HEK293 (cell line): Measurements from ENCODE around the gene RNF166.

Source experiments
- CTCF ChIA-PET: fragments of 350-600 bp; formaldehyde crosslinking; extraction: SDS; loops from one replicate; lab custom pipeline; 2021; ENCODE audit warnings: antibody characterized with exemption; lab: Yijun Ruan, JAX
- POLR2A ChIA-PET: fragments of 300-600 bp; formaldehyde crosslinking; extraction: SDS; loops from one replicate; lab custom pipeline; 2020; ENCODE audit warnings: antibody characterized with exemption, inconsistent platforms; lab: Yijun Ruan, JAX
- H3K27ac ChIP-seq: fragments of 200-500 bp; sonication (Bioruptor generic); 2 replicates; pipeline ENCODE4 v1.5.1; 2014; ENCODE audit warnings: low read depth, low read length, control low read depth, inconsistent platforms; ENCODE audit errors: extremely low read depth
- H3K36me3 ChIP-seq, 2 experiments: fragments of 200-500 bp in 1 of 2; sonication (Bioruptor generic) in 1 of 2; 1 replicate in 1 of 2; 2 replicates in 1 of 2; pipeline ENCODE4 v1.5.1; 2014 to 2017; ENCODE audit warnings: inconsistent platforms in 2 of 2, low read length in 2 of 2; ENCODE audit not compliant: control insufficient read depth in 2 of 2, insufficient read depth in 1 of 2
- H3K4me1 ChIP-seq: fragments of 200-500 bp; sonication (Bioruptor generic); 2 replicates; pipeline ENCODE4 v1.5.1; 2014; ENCODE audit warnings: mild to moderate bottlenecking, low read length, inconsistent platforms; ENCODE audit not compliant: control insufficient read depth, insufficient read depth
- H3K4me3 ChIP-seq: 2 replicates; pipeline ENCODE4 v1.5.1; 2011; ENCODE audit warnings: low read depth, mild to moderate bottlenecking, control low read depth, low read length, moderate library complexity
- H3K9me3 ChIP-seq: fragments of 200-500 bp; sonication (Bioruptor generic); 2 replicates; pipeline ENCODE4 v1.5.1; 2014; ENCODE audit warnings: low read depth, low read length, inconsistent platforms; ENCODE audit not compliant: control insufficient read depth, insufficient read depth
- IKZF3 ChIP-seq: fragments of 450-650 bp; IDR thresholded peaks from 2 replicates; pipeline ENCODE4 v1.5.0; 2018; ENCODE audit warnings: missing biosample characterization, mild to moderate bottlenecking, missing genetic modification characterization, moderate library complexity
- KLF9 ChIP-seq: fragments of 450-650 bp; formaldehyde crosslinking; IDR thresholded peaks from 2 replicates; pipeline ENCODE4 v1.5.1; 2016; ENCODE audit warnings: missing biosample characterization, missing genetic modification characterization, low read depth
- SP2 ChIP-seq: fragments of 450-650 bp; formaldehyde crosslinking; IDR thresholded peaks from 2 replicates; pipeline ENCODE4 v1.5.1; 2016; ENCODE audit warnings: missing biosample characterization, missing genetic modification characterization
- YY1 ChIP-seq: fragments of 450-650 bp; formaldehyde crosslinking; IDR thresholded peaks from 2 replicates; pipeline ENCODE4 v1.5.1; 2018; ENCODE audit warnings: missing biosample characterization, missing genetic modification characterization
- ZNF155 ChIP-seq: fragments of 450-650 bp; formaldehyde crosslinking; IDR thresholded peaks from 2 replicates; pipeline ENCODE4 v1.5.1; 2016; ENCODE audit warnings: missing biosample characterization, missing genetic modification characterization
- ZNF184 ChIP-seq: fragments of 450-650 bp; IDR thresholded peaks from 2 replicates; pipeline ENCODE4 v1.5.1; 2018; ENCODE audit warnings: missing biosample characterization, mild to moderate bottlenecking, missing genetic modification characterization
- ZNF202 ChIP-seq: fragments of 450-650 bp; formaldehyde crosslinking; IDR thresholded peaks from 2 replicates; pipeline ENCODE4 v1.5.1; 2016; ENCODE audit warnings: missing biosample characterization, missing genetic modification characterization, borderline replicate concordance
- ZNF335 ChIP-seq: fragments of 450-650 bp; formaldehyde crosslinking; conservative IDR thresholded peaks from 2 replicates; pipeline ENCODE4 v1.5.1; 2016; ENCODE audit warnings: missing biosample characterization, missing genetic modification characterization
- ZNF350 ChIP-seq: fragments of 450-650 bp; formaldehyde crosslinking; IDR thresholded peaks from 2 replicates; pipeline ENCODE4 v1.5.0; 2017; ENCODE audit warnings: missing biosample characterization, mild to moderate bottlenecking, missing genetic modification characterization
- ZNF394 ChIP-seq: fragments of 450-650 bp; formaldehyde crosslinking; IDR thresholded peaks from 2 replicates; pipeline ENCODE4 v1.5.1; 2016; ENCODE audit warnings: missing biosample characterization, missing genetic modification characterization, mild to moderate bottlenecking, moderate library complexity, borderline replicate concordance
- ZNF530 ChIP-seq: fragments of 450-650 bp; formaldehyde crosslinking; IDR thresholded peaks from 2 replicates; pipeline ENCODE4 v1.5.1; 2016; ENCODE audit warnings: low read depth, missing biosample characterization, missing genetic modification characterization
- ZNF560 ChIP-seq: fragments of 450-650 bp; formaldehyde crosslinking; IDR thresholded peaks from 2 replicates; pipeline ENCODE4 v1.5.1; 2017; ENCODE audit warnings: missing biosample characterization, missing genetic modification characterization, borderline replicate concordance
- ZNF624 ChIP-seq: fragments of 450-650 bp; formaldehyde crosslinking; IDR thresholded peaks from 2 replicates; pipeline ENCODE4 v1.5.1; 2017; ENCODE audit warnings: missing biosample characterization, missing genetic modification characterization
- ZNF777 ChIP-seq: fragments of 450-650 bp; formaldehyde crosslinking; IDR thresholded peaks from 2 replicates; pipeline ENCODE4 v1.5.1; 2017; ENCODE audit warnings: missing biosample characterization, missing genetic modification characterization, borderline replicate concordance
- TF ChIP-seq, protein P1 (sequence below): fragments of 450-650 bp; formaldehyde crosslinking; IDR thresholded peaks from 2 replicates; pipeline ENCODE4 v1.5.1; 2016; ENCODE audit warnings: missing biosample characterization, missing genetic modification characterization, borderline replicate concordance
- TF ChIP-seq, protein P2 (sequence below): fragments of 450-650 bp; formaldehyde crosslinking; IDR thresholded peaks from 2 replicates; pipeline ENCODE4 v1.5.1; 2016; ENCODE audit warnings: missing biosample characterization, missing genetic modification characterization
- TF ChIP-seq, protein P3 (sequence below): fragments of 450-650 bp; formaldehyde crosslinking; IDR thresholded peaks from 2 replicates; pipeline ENCODE4 v1.5.1; 2017; ENCODE audit warnings: missing biosample characterization, missing genetic modification characterization
- TF ChIP-seq, protein P4 (sequence below): fragments of 450-650 bp; formaldehyde crosslinking; IDR thresholded peaks from 2 replicates; pipeline ENCODE4 v1.5.1; 2016; ENCODE audit warnings: missing biosample characterization, missing genetic modification characterization
- TF ChIP-seq, protein P5 (sequence below): fragments of 450-650 bp; formaldehyde crosslinking; IDR thresholded peaks from 2 replicates; pipeline ENCODE4 v1.5.1; 2016; ENCODE audit warnings: missing biosample characterization, missing genetic modification characterization, low read depth
- TF ChIP-seq, protein P6 (sequence below): sonication (generic); formaldehyde crosslinking; IDR thresholded peaks from 2 replicates; pipeline ENCODE4 v1.8.1; 2022; ENCODE audit warnings: mild to moderate bottlenecking, moderate library complexity, missing genetic modification reagents

RNF166 gene

DNA sequence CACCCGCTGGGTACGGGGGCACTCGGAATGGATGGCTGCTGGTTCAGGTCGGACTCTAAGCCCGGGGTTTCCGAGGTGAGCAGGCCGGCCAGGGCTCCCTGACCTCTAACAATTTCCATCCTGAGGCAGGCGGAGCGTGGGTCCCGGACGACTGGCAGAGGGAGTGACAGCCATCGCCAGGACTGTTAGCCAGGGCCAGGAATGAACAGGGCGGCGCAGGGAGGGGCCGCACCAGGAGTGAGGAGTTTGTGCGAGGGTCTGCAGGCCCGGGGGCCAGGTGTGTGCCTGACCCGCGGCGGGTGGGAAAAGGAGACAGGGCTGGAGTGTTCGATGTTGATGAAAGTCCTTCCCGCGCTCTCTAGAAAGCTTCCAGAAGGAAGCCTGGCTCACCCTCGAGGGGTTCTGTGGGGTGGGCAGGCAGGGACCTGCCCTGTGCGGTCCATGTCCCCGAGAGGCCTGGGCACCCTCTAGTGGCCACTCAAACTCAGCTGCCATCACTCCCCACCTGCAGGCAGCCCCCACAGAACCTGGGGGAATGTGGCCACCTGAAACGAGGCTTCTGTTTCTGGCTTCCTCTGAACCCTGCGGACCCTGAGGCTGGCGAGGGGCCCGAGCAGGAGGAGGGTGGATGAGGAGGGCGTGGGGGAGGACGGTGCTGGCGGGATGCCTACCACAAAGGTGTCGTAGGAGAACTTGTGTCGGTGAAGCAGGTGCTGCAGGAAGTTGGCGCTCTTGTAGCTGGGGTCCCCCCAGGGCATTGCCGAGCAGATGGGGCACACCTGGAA lies 8.2 kb downstream of the RNF166 start:
- no peaks in the 10 kb centered on the region for H3K4me1 ChIP-seq
- TF ChIP-seq, protein P1, sequence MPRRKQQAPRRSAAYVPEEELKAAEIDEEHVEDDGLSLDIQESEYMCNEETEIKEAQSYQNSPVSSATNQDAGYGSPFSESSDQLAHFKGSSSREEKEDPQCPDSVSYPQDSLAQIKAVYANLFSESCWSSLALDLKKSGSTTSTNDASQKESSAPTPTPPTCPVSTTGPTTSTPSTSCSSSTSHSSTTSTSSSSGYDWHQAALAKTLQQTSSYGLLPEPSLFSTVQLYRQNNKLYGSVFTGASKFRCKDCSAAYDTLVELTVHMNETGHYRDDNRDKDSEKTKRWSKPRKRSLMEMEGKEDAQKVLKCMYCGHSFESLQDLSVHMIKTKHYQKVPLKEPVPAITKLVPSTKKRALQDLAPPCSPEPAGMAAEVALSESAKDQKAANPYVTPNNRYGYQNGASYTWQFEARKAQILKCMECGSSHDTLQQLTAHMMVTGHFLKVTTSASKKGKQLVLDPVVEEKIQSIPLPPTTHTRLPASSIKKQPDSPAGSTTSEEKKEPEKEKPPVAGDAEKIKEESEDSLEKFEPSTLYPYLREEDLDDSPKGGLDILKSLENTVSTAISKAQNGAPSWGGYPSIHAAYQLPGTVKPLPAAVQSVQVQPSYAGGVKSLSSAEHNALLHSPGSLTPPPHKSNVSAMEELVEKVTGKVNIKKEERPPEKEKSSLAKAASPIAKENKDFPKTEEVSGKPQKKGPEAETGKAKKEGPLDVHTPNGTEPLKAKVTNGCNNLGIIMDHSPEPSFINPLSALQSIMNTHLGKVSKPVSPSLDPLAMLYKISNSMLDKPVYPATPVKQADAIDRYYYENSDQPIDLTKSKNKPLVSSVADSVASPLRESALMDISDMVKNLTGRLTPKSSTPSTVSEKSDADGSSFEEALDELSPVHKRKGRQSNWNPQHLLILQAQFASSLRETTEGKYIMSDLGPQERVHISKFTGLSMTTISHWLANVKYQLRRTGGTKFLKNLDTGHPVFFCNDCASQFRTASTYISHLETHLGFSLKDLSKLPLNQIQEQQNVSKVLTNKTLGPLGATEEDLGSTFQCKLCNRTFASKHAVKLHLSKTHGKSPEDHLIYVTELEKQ (tag by site-specific recombination), result no peak
- TF ChIP-seq, protein P2, sequence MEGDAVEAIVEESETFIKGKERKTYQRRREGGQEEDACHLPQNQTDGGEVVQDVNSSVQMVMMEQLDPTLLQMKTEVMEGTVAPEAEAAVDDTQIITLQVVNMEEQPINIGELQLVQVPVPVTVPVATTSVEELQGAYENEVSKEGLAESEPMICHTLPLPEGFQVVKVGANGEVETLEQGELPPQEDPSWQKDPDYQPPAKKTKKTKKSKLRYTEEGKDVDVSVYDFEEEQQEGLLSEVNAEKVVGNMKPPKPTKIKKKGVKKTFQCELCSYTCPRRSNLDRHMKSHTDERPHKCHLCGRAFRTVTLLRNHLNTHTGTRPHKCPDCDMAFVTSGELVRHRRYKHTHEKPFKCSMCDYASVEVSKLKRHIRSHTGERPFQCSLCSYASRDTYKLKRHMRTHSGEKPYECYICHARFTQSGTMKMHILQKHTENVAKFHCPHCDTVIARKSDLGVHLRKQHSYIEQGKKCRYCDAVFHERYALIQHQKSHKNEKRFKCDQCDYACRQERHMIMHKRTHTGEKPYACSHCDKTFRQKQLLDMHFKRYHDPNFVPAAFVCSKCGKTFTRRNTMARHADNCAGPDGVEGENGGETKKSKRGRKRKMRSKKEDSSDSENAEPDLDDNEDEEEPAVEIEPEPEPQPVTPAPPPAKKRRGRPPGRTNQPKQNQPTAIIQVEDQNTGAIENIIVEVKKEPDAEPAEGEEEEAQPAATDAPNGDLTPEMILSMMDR, result peak; percentile 72
- TF ChIP-seq, all 188 proteins: peak for 1

DNA sequence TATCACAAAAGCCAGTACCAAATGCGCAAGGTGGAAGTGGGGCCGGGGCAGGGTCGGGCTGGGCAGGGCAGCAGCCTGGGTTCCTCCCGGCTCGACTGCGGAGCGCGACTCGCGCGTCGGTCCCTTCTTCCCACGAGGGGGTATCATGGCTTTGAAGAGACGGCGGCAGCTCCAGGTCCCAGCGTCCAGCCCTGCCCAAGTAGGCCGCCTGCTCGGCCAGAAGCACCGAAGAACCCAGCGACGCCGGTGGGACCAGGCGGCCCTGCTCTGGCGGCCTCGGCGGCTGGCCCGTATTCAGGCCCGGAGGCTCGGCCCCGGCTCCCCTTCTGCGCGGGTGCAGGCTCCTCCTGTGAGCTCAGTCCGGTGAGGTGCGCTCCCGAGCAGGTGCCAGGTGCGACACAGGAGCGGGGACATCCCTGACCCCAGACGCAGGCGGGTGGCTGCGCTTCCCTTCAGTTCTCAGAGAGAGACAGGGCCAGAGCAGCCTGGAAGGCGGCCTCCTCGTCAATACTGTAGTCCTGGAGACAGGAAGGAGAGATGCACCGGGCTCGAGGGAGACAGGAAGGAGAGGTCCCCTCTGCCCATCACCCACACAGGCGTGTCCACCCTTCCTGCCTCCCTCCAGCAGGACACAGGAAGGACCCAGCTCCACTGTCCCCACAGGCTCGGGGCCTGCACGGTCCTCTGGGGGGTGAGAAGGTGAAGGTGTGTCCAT lies 8.9 kb downstream of the RNF166 start:
- ChIA-PET CTCF (no interaction called here), POLR2A (interaction anchor here (1.0 kb wide), 1 partner anchor 8 kb away, joined by 3 read pairs; no protein-coding TSS in a partner anchor)
- peaks cover 0 to 42% of the 10 kb centered on the region in 2 experiments; a peak in 2 of 3 replicates for H3K36me3 ChIP-seq
- TF ChIP-seq SP2 (tag by site-specific recombination) (no peak), ZNF394 (tag by site-specific recombination) (no peak), ZNF184 (tag by site-specific recombination) (no peak), ZNF202 (tag by site-specific recombination) (no peak), ZNF155 (tag by site-specific recombination) (no peak), ZNF530 (no peak), ZNF560 (tag by site-specific recombination) (no peak), ZNF350 (tag by site-specific recombination) (no peak), ZNF777 (no peak), KLF9 (tag by site-specific recombination) (no peak), IKZF3 (tag by site-specific recombination) (no peak), ZNF624 (tag by site-specific recombination) (no peak), YY1 (no peak), ZNF335 (tag by site-specific recombination) (no peak)
- TF ChIP-seq, protein P3, sequence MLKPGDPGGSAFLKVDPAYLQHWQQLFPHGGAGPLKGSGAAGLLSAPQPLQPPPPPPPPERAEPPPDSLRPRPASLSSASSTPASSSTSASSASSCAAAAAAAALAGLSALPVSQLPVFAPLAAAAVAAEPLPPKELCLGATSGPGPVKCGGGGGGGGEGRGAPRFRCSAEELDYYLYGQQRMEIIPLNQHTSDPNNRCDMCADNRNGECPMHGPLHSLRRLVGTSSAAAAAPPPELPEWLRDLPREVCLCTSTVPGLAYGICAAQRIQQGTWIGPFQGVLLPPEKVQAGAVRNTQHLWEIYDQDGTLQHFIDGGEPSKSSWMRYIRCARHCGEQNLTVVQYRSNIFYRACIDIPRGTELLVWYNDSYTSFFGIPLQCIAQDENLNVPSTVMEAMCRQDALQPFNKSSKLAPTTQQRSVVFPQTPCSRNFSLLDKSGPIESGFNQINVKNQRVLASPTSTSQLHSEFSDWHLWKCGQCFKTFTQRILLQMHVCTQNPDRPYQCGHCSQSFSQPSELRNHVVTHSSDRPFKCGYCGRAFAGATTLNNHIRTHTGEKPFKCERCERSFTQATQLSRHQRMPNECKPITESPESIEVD, result no peak
- TF ChIP-seq, protein P4, sequence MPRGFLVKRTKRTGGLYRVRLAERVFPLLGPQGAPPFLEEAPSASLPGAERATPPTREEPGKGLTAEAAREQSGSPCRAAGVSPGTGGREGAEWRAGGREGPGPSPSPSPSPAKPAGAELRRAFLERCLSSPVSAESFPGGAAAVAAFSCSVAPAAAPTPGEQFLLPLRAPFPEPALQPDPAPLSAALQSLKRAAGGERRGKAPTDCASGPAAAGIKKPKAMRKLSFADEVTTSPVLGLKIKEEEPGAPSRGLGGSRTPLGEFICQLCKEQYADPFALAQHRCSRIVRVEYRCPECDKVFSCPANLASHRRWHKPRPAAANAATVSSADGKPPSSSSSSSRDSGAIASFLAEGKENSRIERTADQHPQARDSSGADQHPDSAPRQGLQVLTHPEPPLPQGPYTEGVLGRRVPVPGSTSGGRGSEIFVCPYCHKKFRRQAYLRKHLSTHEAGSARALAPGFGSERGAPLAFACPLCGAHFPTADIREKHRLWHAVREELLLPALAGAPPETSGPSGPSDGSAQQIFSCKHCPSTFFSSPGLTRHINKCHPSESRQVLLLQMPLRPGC (tag by site-specific recombination), result no peak
- TF ChIP-seq, protein P5, sequence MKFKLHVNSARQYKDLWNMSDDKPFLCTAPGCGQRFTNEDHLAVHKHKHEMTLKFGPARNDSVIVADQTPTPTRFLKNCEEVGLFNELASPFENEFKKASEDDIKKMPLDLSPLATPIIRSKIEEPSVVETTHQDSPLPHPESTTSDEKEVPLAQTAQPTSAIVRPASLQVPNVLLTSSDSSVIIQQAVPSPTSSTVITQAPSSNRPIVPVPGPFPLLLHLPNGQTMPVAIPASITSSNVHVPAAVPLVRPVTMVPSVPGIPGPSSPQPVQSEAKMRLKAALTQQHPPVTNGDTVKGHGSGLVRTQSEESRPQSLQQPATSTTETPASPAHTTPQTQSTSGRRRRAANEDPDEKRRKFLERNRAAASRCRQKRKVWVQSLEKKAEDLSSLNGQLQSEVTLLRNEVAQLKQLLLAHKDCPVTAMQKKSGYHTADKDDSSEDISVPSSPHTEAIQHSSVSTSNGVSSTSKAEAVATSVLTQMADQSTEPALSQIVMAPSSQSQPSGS (tag by site-specific recombination), result no peak
- TF ChIP-seq, protein P6, sequence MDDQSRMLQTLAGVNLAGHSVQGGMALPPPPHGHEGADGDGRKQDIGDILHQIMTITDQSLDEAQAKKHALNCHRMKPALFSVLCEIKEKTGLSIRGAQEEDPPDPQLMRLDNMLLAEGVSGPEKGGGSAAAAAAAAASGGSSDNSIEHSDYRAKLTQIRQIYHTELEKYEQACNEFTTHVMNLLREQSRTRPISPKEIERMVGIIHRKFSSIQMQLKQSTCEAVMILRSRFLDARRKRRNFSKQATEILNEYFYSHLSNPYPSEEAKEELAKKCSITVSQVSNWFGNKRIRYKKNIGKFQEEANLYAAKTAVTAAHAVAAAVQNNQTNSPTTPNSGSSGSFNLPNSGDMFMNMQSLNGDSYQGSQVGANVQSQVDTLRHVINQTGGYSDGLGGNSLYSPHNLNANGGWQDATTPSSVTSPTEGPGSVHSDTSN (CRISPR knock-in tag), result no peak

More for the DNA sequence above, 8.2 kb downstream of the RNF166 start:
- CTCF ChIA-PET, result no interaction called here
- H3K4me3 ChIP-seq, result no peak overlapping the region
- no peak overlapping the region; the same call in 1 of the 2 replicates for H3K27ac ChIP-seq
- H3K9me3 ChIP-seq, result no peaks in the 10 kb centered on the region
- POLR2A ChIA-PET, result interaction anchor here (1.0 kb wide), 1 partner anchor 7 kb away, joined by 3 read pairs; no protein-coding TSS in a partner anchor
- peaks cover 0 to 49% of the 10 kb centered on the region in 2 experiments; a peak in 2 of 3 replicates for H3K36me3 ChIP-seq

More for the DNA sequence above, 8.9 kb downstream of the RNF166 start:
- Histone ChIP-seq H3K4me1 (no peaks in the 10 kb centered on the region), H3K9me3 (no peaks in the 10 kb centered on the region), H3K4me3 (no peak overlapping the region), H3K27ac (no peak overlapping the region)
